ENCODE measurements around the gene WDR12. TPM values are rescaled to one million over a fixed set of nuclear protein-coding genes. Genes with fewer than 3 reads are reported as not detected.

The WDR12 gene
- total RNA-seq, 1 donor from 2014 or later: 57.5 TPM

- Mint-ChIP-seq H3K27ac (no peak overlapping the region), H3K9me3 (peaks cover 17% of the 10 kb centered on the region), H3K4me1 (no peaks in the 10 kb centered on the region), H3K4me3 (no peak overlapping the region), H3K27me3 (no peaks in the 10 kb centered on the region), H3K36me3 (ENCODE audit: low read depth) (peaks cover 52% of the 10 kb centered on the region)
- no peak for ATAC-seq (ENCODE audit: low read depth)
- ChIA-PET POLR2A (no interaction called here), CTCF (no interaction called here)
- intact Hi-C loops (cut with micrococcal nuclease): no loop called here
- TF ChIP-seq CTCF (IDR thresholded peaks at IDR 0.05): no peak
- no peak for DNase-seq
These were observed 33.3 kb upstream of the WDR12 start for GRCh38 chr2:202944816-202945215.

GRCh38 chr2:202944408-202944807 lies 32.9 kb upstream of the WDR12 start:
- H3K27me3 Mint-ChIP-seq: no peaks in the 10 kb centered on the region
- intact Hi-C loops (cut with micrococcal nuclease): no loop called here
- H3K9me3 Mint-ChIP-seq: peaks cover 17% of the 10 kb centered on the region
- POLR2A ChIA-PET: no interaction called here
- no peak overlapping the region for H3K4me3 Mint-ChIP-seq
- ATAC-seq (ENCODE audit: low read depth) (no peak), DNase-seq (no peak)
- H3K36me3 Mint-ChIP-seq (ENCODE audit: low read depth): peaks cover 52% of the 10 kb centered on the region
- H3K27ac Mint-ChIP-seq: no peak overlapping the region
- no peak for TF ChIP-seq CTCF (IDR thresholded peaks at IDR 0.05)
- no peaks in the 10 kb centered on the region for H3K4me1 Mint-ChIP-seq
- CTCF ChIA-PET: no interaction called here

GRCh38 chr2:202941771-202942170 lies 30.3 kb upstream of the WDR12 start:
- H3K27me3 Mint-ChIP-seq: no peaks in the 10 kb centered on the region
- no peak for DNase-seq
- no peak for TF ChIP-seq CTCF (IDR thresholded peaks at IDR 0.05)
- peaks cover 7% of the 10 kb centered on the region for H3K9me3 Mint-ChIP-seq
- no peak overlapping the region for H3K4me3 Mint-ChIP-seq
- intact Hi-C loops (cut with micrococcal nuclease): no loop called here
- no peaks in the 10 kb centered on the region for H3K4me1 Mint-ChIP-seq
- CTCF ChIA-PET: no interaction called here
- H3K36me3 Mint-ChIP-seq (ENCODE audit: low read depth): peaks cover 53% of the 10 kb centered on the region
- POLR2A ChIA-PET: no interaction called here
- H3K27ac Mint-ChIP-seq: no peak overlapping the region
- no peak for ATAC-seq (ENCODE audit: low read depth)

GRCh38 chr2:202938960-202939359 lies 27.5 kb upstream of the WDR12 start:
- intact Hi-C loops (cut with micrococcal nuclease): no loop called here
- Mint-ChIP-seq H3K36me3 (ENCODE audit: low read depth) (peaks cover 45% of the 10 kb centered on the region), H3K9me3 (no peaks in the 10 kb centered on the region), H3K4me3 (no peak overlapping the region), H3K27me3 (no peaks in the 10 kb centered on the region), H3K4me1 (no peaks in the 10 kb centered on the region), H3K27ac (no peak overlapping the region)
- ChIA-PET POLR2A (no interaction called here), CTCF (no interaction called here)
- ATAC-seq (ENCODE audit: low read depth) (no peak), DNase-seq (no peak)
- no peak for TF ChIP-seq CTCF (IDR thresholded peaks at IDR 0.05)

- Mint-ChIP-seq H3K4me3 (no peak overlapping the region), H3K27ac (no peak overlapping the region), H3K9me3 (no peaks in the 10 kb centered on the region), H3K4me1 (no peaks in the 10 kb centered on the region), H3K27me3 (no peaks in the 10 kb centered on the region), H3K36me3 (ENCODE audit: low read depth) (peaks cover 49% of the 10 kb centered on the region)
- TF ChIP-seq CTCF (IDR thresholded peaks at IDR 0.05): no peak
- ChIA-PET CTCF (interaction anchor here (1.1 kb wide), 1 partner anchor 10 kb away, joined by 3 read pairs; no protein-coding TSS in a partner anchor), POLR2A (no interaction called here)
- no peak for ATAC-seq (ENCODE audit: low read depth)
- DNase-seq: no peak
- intact Hi-C loops (cut with micrococcal nuclease): no loop called here
These were observed 23.0 kb upstream of the WDR12 start for GRCh38 chr2:202934456-202934855.
